ENCODE measurements around the gene TPRG1. TPM values are rescaled to one million over a fixed set of nuclear protein-coding genes. Genes with fewer than 3 reads are reported as not detected.
A peak's percentile ranks its signal among the peaks of the same experiment; 100 is the strongest.

TPRG1 gene
- total RNA-seq, 1 donor from 2014 or later = 3.3 TPM

DNA sequence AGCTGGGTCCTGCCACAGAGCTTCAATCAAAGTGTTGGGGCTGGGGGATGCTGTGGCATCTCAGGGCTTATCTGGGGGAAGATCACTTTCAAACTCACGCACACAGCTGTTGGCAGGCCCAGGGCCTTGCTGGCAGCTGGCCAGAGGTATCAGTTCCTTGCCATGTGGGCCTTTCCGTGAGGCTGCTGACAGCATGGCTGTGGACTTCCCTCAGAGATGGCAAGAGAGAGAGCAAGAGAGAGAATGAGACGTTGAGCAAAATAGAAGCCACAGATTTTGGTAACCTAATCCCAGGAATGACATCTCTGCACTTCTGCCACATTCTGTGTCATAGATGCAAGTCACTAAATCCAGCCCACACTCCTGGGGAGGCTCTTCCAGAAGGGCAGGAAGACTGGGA, 91.0 kb downstream of the TPRG1 start:
- H3K4me3 Mint-ChIP-seq = no peak overlapping the region
- peaks cover 4% of the 10 kb centered on the region for H3K9me3 Mint-ChIP-seq
- H3K27me3 Mint-ChIP-seq (ENCODE audit: low read depth) = no peaks in the 10 kb centered on the region
- DNase-seq (ENCODE audit: low spot score in 2 of 2, unreplicated experiment in 2 of 2) = no peak
- H3K36me3 Mint-ChIP-seq = no peaks in the 10 kb centered on the region
- TF ChIP-seq, protein P1, sequence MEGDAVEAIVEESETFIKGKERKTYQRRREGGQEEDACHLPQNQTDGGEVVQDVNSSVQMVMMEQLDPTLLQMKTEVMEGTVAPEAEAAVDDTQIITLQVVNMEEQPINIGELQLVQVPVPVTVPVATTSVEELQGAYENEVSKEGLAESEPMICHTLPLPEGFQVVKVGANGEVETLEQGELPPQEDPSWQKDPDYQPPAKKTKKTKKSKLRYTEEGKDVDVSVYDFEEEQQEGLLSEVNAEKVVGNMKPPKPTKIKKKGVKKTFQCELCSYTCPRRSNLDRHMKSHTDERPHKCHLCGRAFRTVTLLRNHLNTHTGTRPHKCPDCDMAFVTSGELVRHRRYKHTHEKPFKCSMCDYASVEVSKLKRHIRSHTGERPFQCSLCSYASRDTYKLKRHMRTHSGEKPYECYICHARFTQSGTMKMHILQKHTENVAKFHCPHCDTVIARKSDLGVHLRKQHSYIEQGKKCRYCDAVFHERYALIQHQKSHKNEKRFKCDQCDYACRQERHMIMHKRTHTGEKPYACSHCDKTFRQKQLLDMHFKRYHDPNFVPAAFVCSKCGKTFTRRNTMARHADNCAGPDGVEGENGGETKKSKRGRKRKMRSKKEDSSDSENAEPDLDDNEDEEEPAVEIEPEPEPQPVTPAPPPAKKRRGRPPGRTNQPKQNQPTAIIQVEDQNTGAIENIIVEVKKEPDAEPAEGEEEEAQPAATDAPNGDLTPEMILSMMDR (IDR thresholded peaks at IDR 0.05; ENCODE audit: unreplicated experiment) = no peak
- H3K27ac Mint-ChIP-seq = no peak overlapping the region
- H3K4me1 Mint-ChIP-seq = no peaks in the 10 kb centered on the region

DNA sequence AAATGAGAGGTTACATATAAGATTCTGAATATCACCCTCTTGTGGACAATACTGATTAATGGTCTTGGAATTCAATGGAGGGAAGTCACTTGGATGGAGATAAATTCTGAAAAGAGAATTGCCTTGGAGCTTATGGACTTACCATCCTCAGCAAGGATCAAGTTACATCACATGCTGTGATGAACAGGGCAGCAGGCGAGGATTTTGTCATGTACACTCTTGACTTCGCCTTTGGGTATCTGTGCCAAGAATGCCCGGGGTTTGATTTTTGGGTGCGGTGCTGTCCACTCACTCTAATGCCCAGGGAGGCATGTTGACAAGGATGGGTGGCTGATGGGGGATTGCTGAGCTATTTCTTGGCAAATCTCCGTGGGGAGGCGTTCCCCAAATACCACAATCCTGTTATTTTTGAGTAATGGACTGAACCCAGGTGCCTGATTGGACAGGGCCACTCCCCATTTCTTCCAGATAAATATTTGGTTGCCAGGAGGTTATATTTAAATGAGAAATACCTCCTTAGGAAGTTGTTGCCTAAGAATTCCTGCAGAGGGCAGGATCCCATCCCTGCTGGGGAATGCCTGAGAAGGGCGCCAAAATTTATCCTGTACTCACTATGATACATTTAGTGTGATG, 96.3 kb downstream of the TPRG1 start:
- no peaks in the 10 kb centered on the region for H3K9me3 Mint-ChIP-seq
- H3K4me1 Mint-ChIP-seq = peaks cover 12% of the 10 kb centered on the region
- no peaks in the 10 kb centered on the region for H3K36me3 Mint-ChIP-seq
- no peak overlapping the region for H3K4me3 Mint-ChIP-seq
- H3K27me3 Mint-ChIP-seq (ENCODE audit: low read depth) = no peaks in the 10 kb centered on the region
- no peak overlapping the region for H3K27ac Mint-ChIP-seq
- TF ChIP-seq, protein P1 (IDR thresholded peaks at IDR 0.05; ENCODE audit: unreplicated experiment) = peak; percentile 14
- DNase-seq (ENCODE audit: low spot score in 2 of 2, unreplicated experiment in 2 of 2) = no peak

DNA sequence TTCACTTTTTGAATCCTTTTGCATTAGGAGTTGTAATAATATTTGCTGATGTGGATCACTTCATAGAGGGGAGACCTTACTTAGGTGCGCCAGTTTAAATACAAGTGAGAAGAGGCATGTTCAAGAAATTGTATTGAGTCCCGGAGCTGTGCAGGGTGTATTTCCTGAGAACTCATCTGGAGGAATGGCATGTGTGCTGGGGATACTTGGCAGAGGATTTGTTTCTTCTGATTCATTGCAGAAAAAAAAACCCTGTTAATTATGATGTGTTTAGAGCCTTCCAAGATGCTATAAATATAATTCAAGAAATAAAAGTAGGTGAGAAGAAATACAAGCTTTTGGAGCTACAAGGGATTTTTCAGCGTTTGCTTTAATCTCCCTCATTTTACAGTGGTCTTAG, 97.6 kb downstream of the TPRG1 start:
- H3K36me3 Mint-ChIP-seq = no peaks in the 10 kb centered on the region
- no peaks in the 10 kb centered on the region for H3K9me3 Mint-ChIP-seq
- peaks cover 20% of the 10 kb centered on the region for H3K4me1 Mint-ChIP-seq
- TF ChIP-seq, protein P1 (IDR thresholded peaks at IDR 0.05; ENCODE audit: unreplicated experiment) = no peak
- no peak for DNase-seq (ENCODE audit: low spot score in 2 of 2, unreplicated experiment in 2 of 2)
- H3K4me3 Mint-ChIP-seq = no peak overlapping the region
- no peak overlapping the region for H3K27ac Mint-ChIP-seq
- H3K27me3 Mint-ChIP-seq (ENCODE audit: low read depth) = no peaks in the 10 kb centered on the region

DNA sequence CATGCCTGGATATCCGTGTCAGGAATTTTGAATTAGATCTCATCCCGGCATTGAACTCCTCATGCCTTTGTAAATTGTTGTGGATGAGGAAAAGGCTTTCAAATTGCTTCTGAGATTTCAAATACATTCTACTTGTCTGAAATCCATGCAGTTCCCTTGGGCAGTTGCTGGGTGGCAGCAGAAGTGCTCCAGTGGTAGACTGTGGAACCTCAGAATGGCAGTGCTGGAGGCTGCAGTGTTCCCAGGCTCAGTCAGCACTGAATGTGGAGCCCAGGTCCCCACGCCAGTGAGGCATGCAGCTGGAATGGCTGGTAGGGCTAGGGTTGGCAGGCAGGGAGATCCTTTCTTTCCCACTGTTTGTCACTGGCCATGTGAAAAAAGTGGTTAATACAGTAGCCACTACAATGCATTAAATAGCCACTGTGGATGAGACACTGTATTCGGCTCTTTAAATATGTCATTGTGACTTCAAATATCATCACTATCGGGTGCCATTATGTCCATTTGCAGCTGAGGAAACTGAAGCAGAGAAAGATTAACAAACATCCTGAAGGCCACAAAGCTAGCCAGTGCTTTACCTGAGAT, 98.6 kb downstream of the TPRG1 start:
- TF ChIP-seq, protein P1 (IDR thresholded peaks at IDR 0.05; ENCODE audit: unreplicated experiment) = no peak
- no peaks in the 10 kb centered on the region for H3K36me3 Mint-ChIP-seq
- H3K9me3 Mint-ChIP-seq = no peaks in the 10 kb centered on the region
- H3K27ac Mint-ChIP-seq = no peak overlapping the region
- peaks cover 23% of the 10 kb centered on the region for H3K4me1 Mint-ChIP-seq
- DNase-seq (ENCODE audit: low spot score in 2 of 2, unreplicated experiment in 2 of 2) = peak in 1 of 2 experiments; percentile 45
- H3K4me3 Mint-ChIP-seq = no peak overlapping the region
- H3K27me3 Mint-ChIP-seq (ENCODE audit: low read depth) = no peaks in the 10 kb centered on the region

DNA sequence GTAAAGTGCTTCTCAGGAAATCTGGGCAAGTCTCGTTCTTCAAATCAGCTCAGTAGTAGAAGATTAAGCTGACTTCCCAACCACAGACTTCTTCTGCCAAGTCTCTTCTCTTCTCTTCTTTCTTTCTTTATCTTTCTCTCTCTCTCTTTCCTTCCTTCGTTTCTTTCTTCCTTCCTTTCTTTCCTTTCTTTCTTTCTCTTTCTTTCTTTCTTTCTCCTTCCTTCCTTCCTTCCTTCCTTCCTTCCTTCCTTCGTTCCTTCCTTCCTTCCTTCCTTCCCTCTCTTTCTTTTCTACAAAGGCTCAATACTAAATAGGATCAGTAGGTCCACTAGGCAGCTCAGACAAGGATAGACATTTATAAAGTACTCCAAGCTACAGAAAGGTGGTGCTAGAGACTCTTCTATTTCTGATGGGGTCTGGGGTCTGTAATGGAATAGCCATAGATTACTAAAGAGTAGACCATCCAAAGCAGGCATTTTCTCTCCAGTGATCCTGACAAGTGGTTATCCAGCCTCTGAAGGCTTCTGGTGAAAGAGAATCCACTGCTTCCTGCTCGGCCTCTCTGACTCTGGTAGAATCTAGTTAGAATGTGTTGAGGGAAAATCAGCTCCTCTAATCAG, 100.8 kb downstream of the TPRG1 start:
- TF ChIP-seq, protein P1 (IDR thresholded peaks at IDR 0.05; ENCODE audit: unreplicated experiment) = peak; percentile 42
- no peaks in the 10 kb centered on the region for H3K36me3 Mint-ChIP-seq
- H3K27me3 Mint-ChIP-seq (ENCODE audit: low read depth) = no peaks in the 10 kb centered on the region
- H3K27ac Mint-ChIP-seq = no peak overlapping the region
- H3K4me1 Mint-ChIP-seq = peaks cover 36% of the 10 kb centered on the region
- H3K9me3 Mint-ChIP-seq = no peaks in the 10 kb centered on the region
- no peak for DNase-seq (ENCODE audit: low spot score in 2 of 2, unreplicated experiment in 2 of 2)
- H3K4me3 Mint-ChIP-seq = no peak overlapping the region
